T-helper 1 cell treated with Interleukin-12 subunit alpha and Interleukin-12 subunit beta and Interleukin-4 antibody, amounts not matched to agents 30 ng/mL and 1 ng/mL, for 36 hours (primary cell): ENCODE measurements around the gene YBX2. TPM values are rescaled to one million over a fixed set of nuclear protein-coding genes. Genes with fewer than 3 reads are reported as not detected.

Source experiments
- total RNA-seq: library from RNA; stranded (reverse); gene quantifications from 2 replicates; pipeline ENCODE4 v1.2.3, GENCODE V29; 2022

The YBX2 gene
- total RNA-seq, 1 donor from 2014 or later: 0.39 TPM

Other genes starting within 250 kb of the YBX2 start
- gene CLEC10A, start 214.4 kb downstream of the YBX2 start, total RNA-seq: not detected in 2 replicates
- gene ASGR2, start 179.8 kb downstream of the YBX2 start, total RNA-seq: not detected in 2 replicates
- 1.5 and 2.5 TPM in 2 replicates for gene ASGR1, start 115.3 kb downstream of the YBX2 start, total RNA-seq
- gene DLG4, start 74.8 kb downstream of the YBX2 start, total RNA-seq: 16.1 and 18.5 TPM in 2 replicates
- 479 and 485 TPM in 2 replicates for gene ACADVL, start 74.7 kb downstream of the YBX2 start, total RNA-seq
- 46.8 and 46.9 TPM in 2 replicates for gene DVL2, start 60.1 kb downstream of the YBX2 start, total RNA-seq
- gene PHF23, start 55.2 kb downstream of the YBX2 start, total RNA-seq: 61.5 and 67.3 TPM in 2 replicates
- 287 and 288 TPM in 2 replicates for gene GABARAP, start 52.2 kb downstream of the YBX2 start, total RNA-seq
- gene CTDNEP1, start 42.9 kb downstream of the YBX2 start, total RNA-seq: 167 and 170 TPM in 2 replicates
- gene ELP5, start 42.4 kb downstream of the YBX2 start, total RNA-seq: 45.0 and 50.6 TPM in 2 replicates
- 0.12 and 0.49 TPM in 2 replicates for gene CLDN7, start 32.2 kb downstream of the YBX2 start, total RNA-seq
- 0.12 TPM in 1 of 2 replicates, not detected in the other for gene SLC2A4, start 12.9 kb downstream of the YBX2 start, total RNA-seq
- 697 and 698 TPM in 2 replicates for gene EIF5A, start 13.0 kb upstream of the YBX2 start, total RNA-seq
- 88.7 and 90.6 TPM in 2 replicates for gene GPS2, start 20.7 kb upstream of the YBX2 start, total RNA-seq
- 37.2 and 37.7 TPM in 2 replicates for gene NEURL4, start 34.7 kb upstream of the YBX2 start, total RNA-seq
- gene ACAP1, start 41.9 kb upstream of the YBX2 start, total RNA-seq: 693 and 701 TPM in 2 replicates
- 10.2 and 10.3 TPM in 2 replicates for gene KCTD11, start 57.5 kb upstream of the YBX2 start, total RNA-seq
- 0.17 TPM in 1 of 2 replicates, not detected in the other for gene TMEM95, start 60.5 kb upstream of the YBX2 start, total RNA-seq
- 1.1 and 1.4 TPM in 2 replicates for gene TNK1, start 86.5 kb upstream of the YBX2 start, total RNA-seq
- 127 and 139 TPM in 2 replicates for gene PLSCR3, start 99.9 kb upstream of the YBX2 start, total RNA-seq
- gene TMEM256, start 109.5 kb upstream of the YBX2 start, total RNA-seq: 51.6 and 53.9 TPM in 2 replicates
- gene NLGN2, start 113.2 kb upstream of the YBX2 start, total RNA-seq: 1.5 and 2.1 TPM in 2 replicates
- gene SPEM1, start 125.7 kb upstream of the YBX2 start, total RNA-seq: 0.22 TPM in 1 of 2 replicates, not detected in the other
- not detected in 2 replicates for gene SPEM2, start 131.0 kb upstream of the YBX2 start, total RNA-seq
- gene SPEM3, start 134.2 kb upstream of the YBX2 start, total RNA-seq: not detected in 2 replicates
- gene TMEM102, start 140.8 kb upstream of the YBX2 start, total RNA-seq: 16.0 and 16.3 TPM in 2 replicates
- 15.0 and 15.4 TPM in 2 replicates for gene FGF11, start 144.9 kb upstream of the YBX2 start, total RNA-seq
- gene CHRNB1, start 150.4 kb upstream of the YBX2 start, total RNA-seq: 12.5 and 15.4 TPM in 2 replicates
- gene ZBTB4, start 185.0 kb upstream of the YBX2 start, total RNA-seq: 25.2 and 26.5 TPM in 2 replicates
- not detected in 2 replicates for gene SLC35G6, start 186.8 kb upstream of the YBX2 start, total RNA-seq
- gene POLR2A, start 189.7 kb upstream of the YBX2 start, total RNA-seq: 208 and 222 TPM in 2 replicates